NCI-H2196 (cell line): ENCODE results near the gene CENPX.
"Not testable (repeated sequence)": the region's sequence is repeated elsewhere in the genome, so short reads cannot be mapped to it uniquely, and the experiment has no call there.

Source experiments
- DNase-seq: peaks from one replicate; lab custom pipeline; 2025; ENCODE audit not compliant: unreplicated experiment; lab: John Stamatoyannopoulos, UW

CENPX gene

DNA sequence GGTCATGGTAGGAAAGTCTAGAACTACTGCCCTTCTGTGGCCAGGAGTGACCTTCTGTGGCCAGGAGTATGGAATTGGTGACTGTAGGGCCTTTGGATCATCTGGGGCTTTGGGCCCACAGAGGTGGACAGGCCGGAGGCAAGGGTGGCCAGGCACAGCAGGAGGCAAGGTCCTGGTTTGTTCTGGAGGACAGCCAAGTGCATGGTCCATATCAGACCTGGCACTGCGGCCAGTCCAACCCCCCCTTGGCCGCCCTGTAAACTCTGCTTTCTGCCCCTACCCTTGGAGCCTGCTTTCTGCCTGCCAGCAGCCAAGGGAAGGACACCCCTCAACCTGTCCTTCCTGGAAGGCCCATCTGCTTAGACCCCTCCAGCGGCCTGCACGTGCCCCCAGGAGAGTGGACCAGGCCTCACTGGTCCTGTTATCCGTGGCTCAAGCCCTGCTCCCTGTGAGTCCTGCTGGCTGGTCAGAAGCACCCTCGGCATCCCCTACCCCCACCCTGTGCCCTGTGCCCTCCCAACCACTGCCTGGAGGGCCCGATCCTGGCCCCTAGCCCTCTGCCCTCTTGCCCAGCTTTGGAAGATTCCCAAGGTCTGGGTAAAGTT, 17.1 kb upstream of the CENPX start:
- DNase-seq: no peak

GRCh38 chr17:82038796-82039409, 16.2 kb upstream of the CENPX start:
- DNase-seq: not testable (repeated sequence)

DNA sequence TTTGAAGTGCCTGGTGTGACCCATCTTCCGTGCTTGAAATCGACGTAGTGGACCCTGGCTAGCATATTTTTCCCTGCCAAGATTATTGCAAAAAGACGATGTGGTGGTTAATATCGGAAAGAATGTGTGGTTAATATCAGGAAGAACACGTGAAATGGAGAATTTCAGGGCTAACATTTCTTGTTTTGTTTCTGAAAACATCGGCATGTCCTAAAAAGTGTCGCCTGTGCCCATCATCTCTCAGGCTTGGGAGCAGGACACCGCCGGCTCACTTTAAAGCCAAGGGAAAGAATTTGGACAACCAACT, 15.2 kb upstream of the CENPX start:
- no peak for DNase-seq

- DNase-seq: peak; percentile 99
These were observed 14.6 kb upstream of the CENPX start, which contains the start of gene DCXR for GRCh38 chr17:82037092-82037888. Gene DCXR (minus strand): TSS chr17:82037697. CDS start chr17:82037682, 15 bp downstream.

GRCh38 chr17:82036634-82037091, 14.0 kb upstream of the CENPX start:
- no peak for DNase-seq

DNA sequence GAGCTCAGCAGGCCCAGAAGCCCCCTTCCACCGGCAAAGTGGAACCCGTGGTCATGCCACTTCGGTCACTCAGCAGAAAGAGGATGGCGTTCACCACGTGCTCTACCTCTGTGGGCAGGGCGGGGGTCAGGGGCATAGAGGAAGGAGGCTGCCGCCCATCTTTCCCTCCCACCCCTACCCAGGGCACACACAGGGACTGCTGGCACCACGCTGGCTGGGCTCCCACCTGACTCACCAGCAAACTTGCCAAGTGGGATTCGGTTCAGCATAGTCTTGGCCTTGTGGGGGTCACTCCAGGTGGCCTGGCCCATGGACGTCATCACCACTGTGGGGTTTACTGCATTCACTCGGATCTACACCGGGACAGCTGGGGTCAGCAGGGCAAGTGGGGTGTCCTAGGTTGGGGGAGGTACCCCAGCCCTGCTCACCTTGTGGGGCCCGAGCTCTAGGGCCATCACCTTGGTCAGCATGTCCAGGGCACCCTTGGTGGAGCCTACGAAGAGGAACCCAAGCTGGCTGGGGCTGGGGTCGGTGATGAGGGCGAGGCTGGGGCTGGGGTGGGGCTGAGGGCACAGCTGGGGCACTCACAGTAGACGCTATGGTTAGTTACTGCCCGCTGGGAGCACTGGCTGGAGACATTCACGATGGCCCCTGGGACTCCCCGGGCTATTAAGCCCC, 13.4 kb upstream of the CENPX start:
- DNase-seq: no peak

- no peak for DNase-seq
These were observed 12.8 kb upstream of the CENPX start for GRCh38 chr17:82035488-82035887.

GRCh38 chr17:82034371-82035011, 11.8 kb upstream of the CENPX start:
- DNase-seq: no peak

DNA sequence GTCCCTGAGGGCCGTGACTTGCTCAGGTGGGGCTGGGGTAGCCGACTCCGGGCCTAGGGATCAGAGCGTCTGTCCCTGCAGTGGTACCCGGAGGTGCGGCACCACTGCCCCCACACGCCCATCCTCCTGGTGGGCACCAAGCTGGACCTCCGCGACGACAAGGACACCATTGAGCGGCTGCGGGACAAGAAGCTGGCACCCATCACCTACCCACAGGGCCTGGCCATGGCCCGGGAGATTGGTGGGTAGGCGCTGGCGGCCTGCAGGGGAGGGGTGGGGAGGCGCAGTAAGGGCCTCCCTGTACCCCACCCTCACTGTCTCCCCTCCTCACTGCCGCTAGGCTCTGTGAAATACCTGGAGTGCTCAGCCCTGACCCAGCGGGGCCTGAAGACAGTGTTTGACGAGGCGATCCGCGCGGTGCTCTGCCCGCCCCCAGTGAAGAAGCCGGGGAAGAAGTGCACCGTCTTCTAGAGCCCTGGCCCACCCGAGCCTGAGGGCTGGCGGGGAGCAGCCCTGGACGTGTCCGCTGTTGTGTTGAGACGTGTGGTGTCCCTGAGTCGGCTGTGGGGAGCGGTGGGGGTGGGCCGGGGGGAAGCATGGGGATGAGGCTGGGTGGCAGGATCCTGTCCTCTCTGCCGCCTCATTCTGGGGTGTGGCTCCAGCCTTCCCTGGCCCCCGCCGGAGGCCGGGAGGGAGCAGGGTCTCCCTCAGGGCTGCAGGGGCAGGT, 10.8 kb upstream of the CENPX start:
- no peak for DNase-seq

- peak; percentile 74 for DNase-seq
These were observed 9.4 kb upstream of the CENPX start for GRCh38 chr17:82031885-82032627.

GRCh38 chr17:82031303-82031884, 8.7 kb upstream of the CENPX start, which contains the start of gene RAC3:
Gene RAC3 (plus strand): TSS chr17:82031678. CDS start chr17:82031762, 84 bp downstream.
- peak; percentile 84 for DNase-seq

DNA sequence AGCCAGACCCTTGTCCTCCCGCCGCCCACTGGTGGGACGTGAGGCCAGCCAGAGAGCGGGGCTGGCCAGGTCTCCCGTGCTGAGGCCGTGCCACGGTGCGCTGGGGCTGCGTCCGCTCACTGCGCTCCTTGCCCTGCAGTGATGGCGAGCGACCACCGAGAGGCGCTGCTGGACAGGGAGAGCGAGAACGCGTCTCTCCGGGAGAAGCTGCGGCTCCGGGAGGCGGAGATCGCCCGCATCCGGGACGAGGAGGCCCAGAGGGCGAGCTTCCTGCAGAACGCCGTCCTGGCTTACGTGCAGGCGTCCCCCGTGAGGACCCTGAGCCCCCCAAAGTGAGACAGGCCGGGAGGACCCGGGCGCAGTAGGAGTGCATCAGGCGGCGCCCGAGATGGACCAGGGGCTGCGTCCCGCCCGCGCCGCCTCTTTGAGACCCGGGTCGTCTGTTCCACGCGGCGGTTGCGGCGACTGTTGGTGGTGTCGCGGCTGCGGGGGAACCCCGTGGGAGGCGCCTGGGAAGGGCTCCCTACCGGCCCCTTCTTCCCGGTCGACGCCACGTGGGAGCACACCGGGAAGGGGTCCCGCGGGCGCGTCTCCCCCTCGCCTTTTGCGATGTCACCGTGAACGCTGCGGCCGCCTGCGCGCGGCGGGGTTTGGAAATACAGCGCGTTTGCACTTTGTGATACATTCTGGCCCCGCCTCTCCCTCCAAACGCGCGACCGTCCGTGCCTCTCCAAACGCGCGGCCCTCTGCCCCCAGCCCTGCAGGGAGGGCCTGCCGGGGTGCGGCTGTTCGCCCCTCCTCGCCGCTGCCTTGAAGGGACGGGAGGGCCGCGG, 8.0 kb upstream of the CENPX start:
- DNase-seq: peak; percentile 96

GRCh38 chr17:82029990-82030469, 7.4 kb upstream of the CENPX start:
- peak; percentile 58 for DNase-seq

GRCh38 chr17:82029391-82029790, 6.7 kb upstream of the CENPX start:
- peak; percentile 29 for DNase-seq

DNA sequence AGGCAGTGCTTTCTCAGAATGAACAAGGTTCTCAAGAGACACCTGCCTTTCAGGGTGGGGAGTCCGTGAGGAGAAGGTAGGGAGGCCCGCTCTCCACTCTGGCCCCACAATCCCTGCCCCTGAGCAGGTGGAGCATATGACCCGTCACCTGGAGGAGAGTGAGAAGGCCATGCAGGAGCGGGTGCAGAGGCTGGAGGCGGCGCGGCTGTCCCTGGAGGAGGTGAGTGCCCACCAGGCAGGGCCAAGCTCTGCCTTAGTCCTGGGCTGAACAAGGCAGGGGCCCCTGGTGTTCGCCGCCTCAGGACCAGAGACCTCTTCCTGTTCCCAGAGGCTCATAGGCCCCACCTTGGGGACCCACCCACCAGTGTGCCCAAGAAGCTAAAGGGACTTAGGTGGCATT, 6.3 kb upstream of the CENPX start:
- DNase-seq: no peak

GRCh38 chr17:82028246-82028645, 5.6 kb upstream of the CENPX start:
- DNase-seq: no peak

GRCh38 chr17:82025401-82026107, 2.9 kb upstream of the CENPX start:
- no peak for DNase-seq

DNA sequence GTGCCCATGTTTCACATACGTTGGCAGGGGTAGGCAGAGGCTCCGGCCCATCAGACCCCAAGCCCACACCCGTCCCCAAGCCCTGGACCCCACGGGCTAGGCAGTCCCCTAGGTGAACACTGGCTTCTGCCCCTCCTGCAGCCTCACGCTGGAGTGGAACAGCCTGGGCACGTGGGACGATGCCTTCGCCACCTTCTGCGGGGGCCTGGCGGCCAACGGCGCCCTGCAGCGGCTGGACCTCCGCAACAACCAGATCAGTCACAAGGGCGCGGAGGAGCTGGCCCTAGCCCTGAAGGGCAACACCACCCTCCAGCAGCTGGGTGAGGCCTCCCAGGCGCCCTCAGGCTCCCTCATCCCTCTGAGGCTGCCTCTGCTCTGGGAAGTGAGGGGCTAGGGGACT, 2.2 kb upstream of the CENPX start:
- no peak for DNase-seq
